ENCODE results near the gene NCBP1. TPM values are rescaled to one million over a fixed set of nuclear protein-coding genes. Genes with fewer than 3 reads are reported as not detected.
A peak's percentile ranks its signal among the peaks of the same experiment; 100 is the strongest.
"Not testable (repeated sequence)": the region's sequence is repeated elsewhere in the genome, so short reads cannot be mapped to it uniquely, and the experiment has no call there.

Gene NCBP1
- total RNA-seq (10 to 100 TPM; 11.8 to 20.4 (median 15.9) TPM), polyA plus RNA-seq (1 to 10 TPM; 6.6 to 9.0 TPM)
- long read RNA-seq, donor 1, full-length matches to known transcripts, result 39 of 48 reads
- long read RNA-seq, donor 1, partial matches to known transcripts, result 5 of 48 reads
- long read RNA-seq, donor 1, other reads (novel, unspliced or antisense), result 4 of 48 reads
- long read RNA-seq, donor 2, full-length matches to known transcripts, result 28 of 35 reads
- long read RNA-seq, donor 2, partial matches to known transcripts, result 2 of 35 reads
- long read RNA-seq, donor 2, other reads (novel, unspliced or antisense), result 5 of 35 reads
- long read RNA-seq, donor 3, full-length matches to known transcripts, result 72 of 99 reads
- long read RNA-seq, donor 3, partial matches to known transcripts, result 14 of 99 reads
- long read RNA-seq, donor 3, other reads (novel, unspliced or antisense), result 13 of 99 reads

GRCh38 chr9:97632985-97633858 is at the start of gene NCBP1, which contains the start of gene TSTD2:
Gene NCBP1, plus strand, starts transcription at chr9:97633821. Its CDS starts 61 bp downstream, at chr9:97633882.
Gene TSTD2, minus strand, starts transcription at chr9:97633368. Its CDS starts 5,806 bp downstream, at chr9:97627562.
- peak; percentile 94 to 97 (median 95) for ATAC-seq
- no peaks in the 10 kb centered on the region for H3K9me3 ChIP-seq
- peak; percentile 97 for DNase-seq
- peaks cover 2 to 78% (median 59%) of the 10 kb centered on the region in 9 donors for H3K4me1 ChIP-seq
- H3K27me3 ChIP-seq, result no peaks in the 10 kb centered on the region
- peak within 1 kb of the TSS; percentile 49 to 98 (median 94) for H3K4me3 ChIP-seq
- H3K27ac ChIP-seq, result peak within 1 kb of the TSS; percentile 93 to 99 (median 96)
- WGBS, 2 donors, result 0% methylated on average over 82 to 83 of the region's 83 CpGs
- TF ChIP-seq CTCF (IDR thresholded peaks at IDR 0.05), result peak in 4 of 9 donors; percentile 4 to 40 (median 22)
- H3K36me3 ChIP-seq, result no peaks in the 10 kb centered on the region
- intact Hi-C loops (cut with DNase I), result loop anchor here in 1 of 10 donors (10.0 kb wide), 1 partner anchor 632 kb away; no protein-coding TSS in a partner anchor

GRCh38 chr9:97584778-97585177 is 48.8 kb upstream of the NCBP1 start:
- no CpG with 5 or more reads among the region's 2 CpGs for WGBS, 2 donors
- H3K36me3 ChIP-seq; ATAC-seq; intact Hi-C loops (cut with DNase I); H3K4me1 ChIP-seq; H3K9me3 ChIP-seq; H3K4me3 ChIP-seq; H3K27me3 ChIP-seq; H3K27ac ChIP-seq; DNase-seq: not testable (repeated sequence)

- H3K4me3 ChIP-seq; H3K9me3 ChIP-seq; ATAC-seq; H3K27me3 ChIP-seq; DNase-seq; H3K27ac ChIP-seq; H3K4me1 ChIP-seq; intact Hi-C loops (cut with DNase I): not testable (repeated sequence)
- 94 to 95% methylated on average over 7 of the region's 7 CpGs for WGBS, 2 donors
- H3K36me3 ChIP-seq, result peaks cover 0 to 19% (median 4%) of the 10 kb centered on the region in 9 donors
Observed at GRCh38 chr9:97586909-97587308, 46.7 kb upstream of the NCBP1 start.

- Histone ChIP-seq H3K27me3 (no peaks in the 10 kb centered on the region), H3K27ac (no peak overlapping the region), H3K9me3 (peaks cover 0 to 5% (median 0%) of the 10 kb centered on the region in 11 donors), H3K4me3 (no peak overlapping the region), H3K4me1 (peaks cover 0 to 39% (median 20%) of the 10 kb centered on the region in 9 donors), H3K36me3 (peaks cover 0 to 28% (median 4%) of the 10 kb centered on the region in 9 donors)
- TF ChIP-seq CTCF (IDR thresholded peaks at IDR 0.05), result no peak
- DNase-seq (no peak), ATAC-seq (no peak)
- 84 to 87% methylated on average over 6 of the region's 6 CpGs for WGBS, 2 donors
- intact Hi-C loops (cut with DNase I), result loop anchor here in 3 of 10 donors (5.0 to 10.0 kb wide), 2 partner anchors 87 to 124 kb away; partner anchors contain the start of gene TMOD1 (in 2 of the 3)
Observed at GRCh38 chr9:97591535-97591934, 42.1 kb upstream of the NCBP1 start.

- DNase-seq, result no peak
- Histone ChIP-seq H3K27me3 (no peaks in the 10 kb centered on the region), H3K4me1 (peaks cover 0 to 42% (median 20%) of the 10 kb centered on the region in 9 donors), H3K9me3 (no peaks in the 10 kb centered on the region), H3K36me3 (peaks cover 0 to 28% (median 4%) of the 10 kb centered on the region in 9 donors), H3K4me3 (no peak overlapping the region), H3K27ac (no peak overlapping the region)
- intact Hi-C loops (cut with DNase I), result loop anchor here in 3 of 10 donors (5.0 to 10.0 kb wide), 2 partner anchors 87 to 125 kb away; partner anchors contain the start of gene TMOD1 (in 2 of the 3)
- ATAC-seq, result no peak
- 60 to 84% methylated on average over 1 of the region's 1 CpG for WGBS, 2 donors
- TF ChIP-seq CTCF (IDR thresholded peaks at IDR 0.05), result no peak
Observed at GRCh38 chr9:97592126-97592525, 41.5 kb upstream of the NCBP1 start.

All from heart right ventricle (tissue), 16 donors.